Measurements from ENCODE around the gene CAPN13.

- TF ChIP-seq POU2F2 (IDR thresholded peaks at IDR 0.05; ENCODE audit: low read depth, low read length) (no peak), SPI1 (IDR thresholded peaks at IDR 0.05; ENCODE audit: low read depth, low read length) (no peak)
Observed at GRCh38 chr2:30714811-30715709, 92.2 kb downstream of the CAPN13 start.

Measured in GM12891 (cell line).